Esophagus muscularis mucosa (tissue), 3 donors: ENCODE results near the gene AFAP1.

ENCODE experiments used
- POLR2A ChIP-seq: fragments of 450-650 bp; IDR thresholded peaks from one replicate; pipeline ENCODE4 v1.6.1; 2017; ENCODE audit warnings: antibody characterized with exemption, moderate library complexity, mild to moderate bottlenecking, low read depth
- TF ChIP-seq, protein P1 (sequence below), 3 experiments: fragments of 200-600 bp in 2 of 3; fragments of 450-650 bp in 1 of 3; sonication (generic) in 2 of 3; IDR thresholded peaks; one replicate each; pipeline ENCODE4 v1.5.1; 2017 to 2019; ENCODE audit warnings: antibody characterized with exemption in 3 of 3, mild to moderate bottlenecking in 2 of 3, moderate library complexity in 1 of 3

DNA sequence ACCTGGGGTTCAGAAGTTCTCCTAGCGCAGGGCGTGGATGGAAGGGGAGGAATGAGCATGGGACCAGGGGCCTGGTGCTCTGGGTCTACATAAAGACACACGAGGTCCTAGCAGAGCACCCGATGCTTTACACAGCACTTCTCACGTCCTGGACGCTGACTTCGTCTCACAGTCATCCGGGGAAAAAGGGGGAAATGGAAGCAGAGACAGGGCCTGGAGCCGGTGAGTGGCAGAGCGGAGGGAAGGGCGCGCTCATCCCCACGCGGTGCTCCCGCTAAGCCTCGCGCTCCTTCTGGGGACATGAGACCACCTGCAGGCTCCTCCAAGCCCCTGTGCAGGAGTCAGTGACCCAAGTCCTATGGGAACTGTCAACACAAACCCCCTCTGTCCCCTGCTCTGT, 157.7 kb downstream of the AFAP1 start:
- TF ChIP-seq, protein P1, sequence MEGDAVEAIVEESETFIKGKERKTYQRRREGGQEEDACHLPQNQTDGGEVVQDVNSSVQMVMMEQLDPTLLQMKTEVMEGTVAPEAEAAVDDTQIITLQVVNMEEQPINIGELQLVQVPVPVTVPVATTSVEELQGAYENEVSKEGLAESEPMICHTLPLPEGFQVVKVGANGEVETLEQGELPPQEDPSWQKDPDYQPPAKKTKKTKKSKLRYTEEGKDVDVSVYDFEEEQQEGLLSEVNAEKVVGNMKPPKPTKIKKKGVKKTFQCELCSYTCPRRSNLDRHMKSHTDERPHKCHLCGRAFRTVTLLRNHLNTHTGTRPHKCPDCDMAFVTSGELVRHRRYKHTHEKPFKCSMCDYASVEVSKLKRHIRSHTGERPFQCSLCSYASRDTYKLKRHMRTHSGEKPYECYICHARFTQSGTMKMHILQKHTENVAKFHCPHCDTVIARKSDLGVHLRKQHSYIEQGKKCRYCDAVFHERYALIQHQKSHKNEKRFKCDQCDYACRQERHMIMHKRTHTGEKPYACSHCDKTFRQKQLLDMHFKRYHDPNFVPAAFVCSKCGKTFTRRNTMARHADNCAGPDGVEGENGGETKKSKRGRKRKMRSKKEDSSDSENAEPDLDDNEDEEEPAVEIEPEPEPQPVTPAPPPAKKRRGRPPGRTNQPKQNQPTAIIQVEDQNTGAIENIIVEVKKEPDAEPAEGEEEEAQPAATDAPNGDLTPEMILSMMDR (IDR thresholded peaks at IDR 0.05), result no peak
- TF ChIP-seq POLR2A, result no peak
